RPMI8226 (cell line): ENCODE results near the gene SRXN1.

Source experiments
- DNase-seq: peaks from one replicate; pipeline ENCODE4 v3.0.0-alpha.2; 2015

The SRXN1 gene

DNA sequence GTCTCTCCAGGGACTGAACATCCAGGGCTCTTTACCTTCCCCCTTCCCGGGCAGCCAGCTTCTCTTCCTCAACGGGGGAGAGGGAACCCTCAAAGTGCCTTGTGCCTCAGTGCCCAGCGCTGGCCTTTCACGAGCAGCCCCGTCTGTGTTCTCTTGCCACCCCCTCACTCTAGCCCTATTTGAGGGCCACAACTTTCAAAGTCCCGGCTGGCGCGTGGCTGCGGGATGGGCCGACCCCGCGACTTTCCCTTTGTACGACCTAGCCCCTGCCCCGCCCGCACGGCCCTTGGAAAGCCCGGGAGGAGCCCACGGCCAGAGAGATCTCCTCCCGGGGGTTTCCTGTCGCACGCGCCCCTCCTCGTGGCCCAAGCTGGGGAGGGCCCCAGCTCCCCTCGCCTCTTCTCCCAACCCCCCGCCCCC, 22.0 kb upstream of the SRXN1 start:
- DNase-seq, result no peak

DNA sequence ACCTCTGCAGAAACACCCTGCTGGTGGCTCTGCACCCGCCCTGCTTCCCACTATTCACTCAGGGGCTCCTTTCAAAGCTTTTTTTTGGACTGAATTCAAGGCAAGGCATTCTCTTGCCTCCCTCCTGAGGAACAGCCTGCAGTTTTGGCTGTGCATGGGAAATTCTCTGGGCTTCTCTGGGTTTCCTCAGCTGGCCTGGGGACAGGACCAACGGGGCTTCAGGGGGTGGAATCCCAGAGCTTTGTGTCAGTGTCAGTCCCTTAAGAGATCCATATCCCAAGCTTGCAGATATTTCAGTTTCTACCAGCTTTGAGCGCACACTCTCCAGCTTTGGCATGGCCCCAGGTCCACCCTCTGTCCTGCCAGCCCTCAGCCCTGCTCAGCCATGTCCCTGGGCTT, 20.6 kb upstream of the SRXN1 start:
- no peak for DNase-seq

DNA sequence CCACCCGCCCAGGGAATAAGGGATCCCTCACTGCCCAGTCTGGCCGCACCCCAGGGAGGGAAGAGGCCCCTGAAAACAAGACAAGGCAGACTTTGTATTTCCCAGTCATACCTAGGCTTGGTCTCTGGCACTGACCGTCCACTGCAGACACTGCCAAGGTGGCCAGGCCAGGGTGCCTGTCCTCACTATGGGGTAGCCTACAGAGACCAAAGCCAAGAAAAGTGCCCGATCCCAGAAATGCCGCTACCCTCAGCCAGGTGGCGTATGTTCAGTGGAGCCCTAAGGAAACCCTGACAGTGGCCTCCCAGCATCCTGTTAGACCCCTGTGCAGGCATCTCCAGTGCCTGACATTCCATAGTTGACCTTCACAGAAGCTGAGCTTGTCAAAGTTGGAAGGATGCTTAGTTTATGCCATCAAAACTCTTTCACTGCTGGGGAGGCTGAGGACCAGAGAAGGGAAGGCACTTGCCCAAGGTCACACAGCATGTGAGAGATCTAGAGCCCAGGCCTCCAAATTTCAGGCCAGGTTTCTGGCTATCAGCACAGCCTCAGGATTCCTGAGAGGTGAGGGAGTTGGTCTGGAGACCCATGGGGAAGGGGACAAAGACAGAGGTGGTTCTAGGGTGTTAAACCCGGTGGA, 20.1 kb upstream of the SRXN1 start:
- no peak for DNase-seq

GRCh38 chr20:671252-672030, 18.4 kb upstream of the SRXN1 start:
- peak; percentile 40 for DNase-seq

DNA sequence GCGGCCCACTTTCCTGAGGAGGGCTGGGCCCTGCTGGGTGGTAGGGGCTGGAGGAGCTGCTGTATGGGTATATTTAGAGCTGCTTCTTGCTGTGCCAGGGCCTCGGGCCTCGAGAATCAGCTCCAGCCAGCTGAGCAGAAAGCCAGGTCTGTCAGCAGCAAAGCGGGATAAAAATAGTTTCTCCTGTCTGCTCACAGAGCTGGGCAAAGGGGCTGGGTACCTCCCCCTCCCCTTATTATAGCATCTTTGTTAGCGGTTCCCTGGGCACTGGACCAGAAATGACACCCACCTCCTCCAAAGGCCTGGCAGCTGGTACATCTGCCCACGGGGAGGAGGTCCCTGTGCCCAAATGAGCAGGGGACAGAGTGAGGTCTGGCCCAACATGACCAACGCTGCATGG, 16.6 kb upstream of the SRXN1 start:
- no peak for DNase-seq

DNA sequence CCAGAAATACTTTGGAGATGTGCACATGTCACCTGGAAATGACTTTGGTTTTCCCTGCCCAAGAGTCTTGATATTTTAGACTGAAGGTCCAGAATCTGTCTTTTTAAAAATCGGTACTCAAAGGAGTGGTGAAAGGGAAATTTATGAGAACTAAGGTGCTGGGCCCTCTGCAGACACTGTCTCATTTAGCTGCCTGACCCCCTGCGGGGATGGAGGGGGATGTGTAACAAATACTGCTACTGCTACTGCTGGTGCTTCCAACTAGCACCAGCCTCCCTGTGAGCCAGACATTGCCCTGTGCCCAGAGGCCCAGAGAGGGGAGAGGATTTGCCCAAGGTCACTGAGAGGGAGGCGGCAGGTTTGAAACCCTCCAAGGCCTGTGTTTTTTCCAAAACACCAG, 15.6 kb upstream of the SRXN1 start:
- no peak for DNase-seq

GRCh38 chr20:668050-668449, 15.1 kb upstream of the SRXN1 start:
- no peak for DNase-seq

DNA sequence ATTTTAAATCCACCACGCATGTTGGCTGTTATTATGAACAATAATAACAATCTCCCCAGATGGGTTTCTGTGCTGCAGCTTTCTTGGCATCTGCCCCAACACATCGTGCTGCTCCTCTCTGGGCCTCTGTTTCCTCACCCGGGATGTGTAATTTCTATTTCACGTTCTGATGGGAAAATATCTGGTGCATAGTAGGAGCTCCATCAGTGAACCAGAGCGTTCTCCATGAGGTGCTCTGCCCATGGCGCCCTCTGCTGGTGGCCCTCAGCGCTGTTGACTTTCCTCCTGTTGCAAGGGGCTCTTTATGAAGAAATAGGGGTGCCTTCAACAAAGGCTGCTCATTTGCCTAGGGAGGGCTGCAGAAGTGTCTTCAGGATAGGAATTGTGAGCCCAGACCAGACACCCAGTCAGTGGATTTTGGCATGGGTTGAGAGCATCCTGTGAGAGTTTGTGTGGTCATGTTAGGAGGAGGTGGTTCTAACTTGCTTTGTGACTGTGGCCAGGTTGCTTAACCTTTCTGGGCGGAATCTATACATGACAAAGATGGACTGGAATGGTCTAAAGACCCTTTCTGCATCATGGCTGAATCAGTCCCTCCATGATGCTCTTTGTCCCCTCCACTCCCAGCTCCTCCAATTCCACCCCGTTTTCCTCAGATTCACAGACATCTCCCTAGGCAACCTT, 14.5 kb upstream of the SRXN1 start:
- peak; percentile 74 for DNase-seq

GRCh38 chr20:666877-667276, 13.9 kb upstream of the SRXN1 start:
- DNase-seq, result no peak

- no peak for DNase-seq
Measured at GRCh38 chr20:665276-665675, 12.3 kb upstream of the SRXN1 start.

DNA sequence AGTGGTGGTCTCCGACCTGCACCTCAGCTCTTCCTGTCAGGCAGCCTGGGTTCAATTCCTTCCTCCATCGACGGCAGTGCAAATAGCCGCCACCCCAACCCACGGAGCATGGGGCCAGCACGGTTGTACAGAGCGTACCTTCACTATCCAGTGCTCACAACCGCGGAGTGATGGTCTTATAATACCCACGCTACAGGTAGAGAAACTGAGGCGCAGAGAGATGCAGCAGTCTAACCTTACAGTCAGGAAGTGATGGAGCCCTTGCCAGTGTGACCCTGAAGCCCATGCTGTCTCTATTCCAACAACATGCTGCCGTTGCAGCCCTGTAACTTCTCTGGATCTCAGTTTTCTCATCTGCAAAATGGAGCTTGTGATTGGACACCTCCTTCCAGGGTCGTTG, 11.6 kb upstream of the SRXN1 start:
- no peak for DNase-seq

- no peak for DNase-seq
Measured at GRCh38 chr20:664151-664550, 11.2 kb upstream of the SRXN1 start.

GRCh38 chr20:663315-664090, 10.5 kb upstream of the SRXN1 start:
- DNase-seq, result no peak

DNA sequence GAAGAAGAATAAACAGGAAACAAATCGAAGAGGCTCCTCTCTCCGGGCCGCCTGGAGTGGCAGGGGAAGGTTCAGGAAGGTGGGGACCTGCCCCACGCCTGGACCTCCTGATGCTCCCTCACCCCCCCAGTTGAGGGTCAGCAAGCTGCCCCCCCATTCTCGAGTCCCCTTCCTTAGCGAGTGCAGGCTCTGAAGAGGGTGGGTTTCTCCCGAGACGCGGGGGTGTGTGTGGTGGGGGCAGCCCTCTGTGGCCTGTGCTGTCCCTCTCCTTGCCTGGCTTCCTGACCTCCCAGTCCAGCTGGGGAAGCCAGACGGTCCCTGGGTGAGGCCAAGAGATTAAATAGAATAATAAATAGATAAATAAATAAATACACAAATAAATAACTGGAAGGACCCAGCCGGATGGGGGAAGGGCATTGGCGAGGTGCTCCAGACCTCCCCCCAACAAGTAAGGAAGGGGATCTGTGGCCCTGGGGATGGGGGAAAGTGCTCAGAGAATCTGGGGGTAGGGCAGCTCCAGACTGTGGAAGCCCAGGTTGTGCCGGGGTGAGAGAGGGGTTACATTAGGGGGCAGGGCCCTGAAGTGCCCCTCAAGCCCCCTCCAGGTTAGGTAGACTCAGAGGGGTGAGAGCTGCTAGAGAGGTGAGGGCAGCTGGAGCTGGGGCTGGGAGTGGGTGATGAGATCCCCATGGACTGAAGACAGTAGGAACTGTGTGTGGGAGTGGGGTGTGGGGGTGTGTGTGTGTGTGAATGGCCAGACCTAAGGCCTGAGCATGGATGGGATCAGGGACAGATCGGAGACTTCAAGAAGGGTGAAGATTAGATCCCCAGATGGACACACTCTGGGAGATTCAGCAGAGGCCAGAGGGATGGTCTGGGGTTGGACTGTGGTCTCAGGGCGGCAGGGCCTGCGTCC, 9.5 kb upstream of the SRXN1 start:
- no peak for DNase-seq

GRCh38 chr20:661474-662270, 8.7 kb upstream of the SRXN1 start:
- no peak for DNase-seq

DNA sequence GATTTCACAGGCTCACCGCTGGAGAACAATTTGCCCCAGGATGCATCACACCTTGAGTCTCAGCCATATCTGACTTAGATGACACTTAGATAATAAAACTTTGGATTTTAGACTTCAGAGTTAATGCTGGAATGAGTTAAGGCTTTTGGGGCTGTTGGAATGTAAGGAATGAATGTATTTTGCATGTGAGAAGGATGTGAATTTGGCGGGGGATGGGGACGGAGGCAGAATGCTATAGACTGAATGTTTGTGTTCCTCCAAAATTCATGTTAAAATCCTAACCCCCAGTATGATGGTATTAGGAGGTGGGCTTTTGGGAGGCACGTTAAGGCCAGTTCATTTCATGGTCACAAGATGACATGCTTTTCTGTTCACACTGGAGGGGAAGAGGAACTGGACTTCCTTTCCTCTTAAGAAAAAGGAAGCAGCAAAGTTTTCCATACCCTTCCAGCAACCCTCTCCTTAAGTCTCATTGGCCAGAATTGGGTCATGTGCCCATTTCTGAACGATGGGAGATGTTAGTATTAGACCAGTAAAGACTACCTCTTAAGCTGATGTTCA, 5.8 kb upstream of the SRXN1 start:
- no peak for DNase-seq

DNA sequence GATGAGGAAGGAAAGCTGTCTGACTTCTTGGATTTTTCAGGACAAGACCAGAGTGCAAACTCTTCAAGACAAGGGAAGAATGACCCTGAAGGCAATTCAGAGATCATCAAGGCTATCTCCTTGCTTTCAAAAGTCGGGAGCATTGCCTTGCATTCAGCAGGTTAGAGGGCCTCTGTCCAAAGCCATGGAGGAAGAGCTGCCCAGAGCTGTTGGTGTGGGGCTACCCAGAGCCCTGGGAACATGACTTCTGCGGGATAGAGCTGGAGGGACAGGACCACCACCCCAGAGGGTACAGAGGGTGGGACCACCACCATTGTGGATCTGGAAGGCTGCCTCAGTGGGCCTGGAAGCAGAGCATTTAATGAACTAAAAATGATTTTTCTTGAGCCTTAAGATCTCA, 5.2 kb upstream of the SRXN1 start:
- no peak for DNase-seq

GRCh38 chr20:655726-656624, 3.0 kb upstream of the SRXN1 start:
- DNase-seq, result no peak

DNA sequence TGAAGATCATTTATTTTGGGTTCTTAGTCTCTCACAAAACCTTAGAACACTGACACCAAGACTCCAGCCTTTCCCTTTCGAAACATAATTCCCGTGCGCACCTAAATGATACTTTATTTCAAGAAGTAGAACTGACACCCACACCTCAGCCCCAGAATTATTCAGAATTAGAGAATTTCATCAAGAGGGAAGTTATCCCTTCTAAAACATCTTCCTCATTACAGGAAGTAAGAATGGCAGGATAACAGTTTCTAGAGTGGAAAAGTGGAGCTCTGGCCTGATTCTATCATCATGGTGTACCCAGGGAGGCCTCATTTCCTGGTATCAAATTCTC, 1.4 kb upstream of the SRXN1 start:
- no peak for DNase-seq
